Lower lobe of right lung (tissue), 2 donors: ENCODE measurements around the gene FAM83E. TPM values are rescaled to one million over a fixed set of nuclear protein-coding genes. Genes with fewer than 3 reads are reported as not detected.

ENCODE experiments used
- ATAC-seq, 2 donors: fragments of 200-7000 bp; cut with Tn5 transposase; one replicate each; pipeline ENCODE4 v1.9.1; 2020 to 2022; ENCODE audit warnings: mild to moderate bottlenecking in 2 of 2, moderate library complexity in 2 of 2
- DNase-seq: peaks from one replicate; pipeline ENCODE4 v3.0.0-alpha.2; 2020
- H3K27ac ChIP-seq: fragments of 200-600 bp; one replicate; pipeline ENCODE4 v1.8.0; 2022
- H3K27me3 ChIP-seq: fragments of 200-600 bp; one replicate; pipeline ENCODE4 v1.8.0; 2022; ENCODE audit warnings: low read depth
- H3K36me3 ChIP-seq: fragments of 200-600 bp; one replicate; pipeline ENCODE4 v1.8.0; 2022; ENCODE audit warnings: mild to moderate bottlenecking
- H3K4me1 ChIP-seq: fragments of 200-600 bp; one replicate; pipeline ENCODE4 v1.8.0; 2022
- H3K4me3 ChIP-seq: fragments of 200-600 bp; one replicate; pipeline ENCODE4 v1.8.0; 2022; ENCODE audit warnings: mild to moderate bottlenecking
- H3K9me3 ChIP-seq: fragments of 200-600 bp; one replicate; pipeline ENCODE4 v1.8.0; 2022
- intact Hi-C: fragments of 100-400 bp; cut with DNase I; formaldehyde crosslinking; loops from one replicate; pipeline ENCODE4 v1.11.0; 2022
- total RNA-seq: library from RNA; stranded (reverse); fragmentation: NEBNext Ultra II Directional; extraction: Animal tissue kit (Norgen Biotek cat#: 25700); gene quantifications from one replicate; pipeline ENCODE4 v1.2.1, GENCODE V29; 2021
- TF ChIP-seq, protein P1 (sequence below): fragments of 200-600 bp; IDR thresholded peaks from one replicate; pipeline ENCODE4 v1.8.0; 2022; ENCODE audit warnings: antibody characterized with exemption, mild to moderate bottlenecking
- donor health status: DM: no; HTN: yes; CAD: no; lungs with severe emphysema.

FAM83E gene
- total RNA-seq, 1 donor from 2014 or later = 34.1 TPM

DNA sequence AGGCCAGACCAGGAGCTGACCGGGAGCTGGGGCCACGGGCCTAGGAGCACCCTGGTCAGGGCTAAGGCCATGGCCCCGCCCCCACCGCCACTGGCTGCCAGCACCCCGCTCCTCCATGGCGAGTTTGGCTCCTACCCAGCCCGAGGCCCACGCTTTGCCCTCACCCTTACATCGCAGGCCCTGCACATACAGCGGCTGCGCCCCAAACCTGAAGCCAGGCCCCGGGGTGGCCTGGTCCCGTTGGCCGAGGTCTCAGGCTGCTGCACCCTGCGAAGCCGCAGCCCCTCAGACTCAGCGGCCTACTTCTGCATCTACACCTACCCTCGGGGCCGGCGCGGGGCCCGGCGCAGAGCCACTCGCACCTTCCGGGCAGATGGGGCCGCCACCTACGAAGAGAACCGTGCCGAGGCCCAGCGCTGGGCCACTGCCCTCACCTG is 11.0 kb upstream of the FAM83E start:
- Histone ChIP-seq H3K27me3 (no peaks in the 10 kb centered on the region), H3K4me1 (peaks cover 43% of the 10 kb centered on the region), H3K9me3 (no peaks in the 10 kb centered on the region), H3K27ac (no peak overlapping the region), H3K4me3 (no peak overlapping the region), H3K36me3 (peaks cover 29% of the 10 kb centered on the region)
- DNase-seq (peak; percentile 49), ATAC-seq (no peak)
- TF ChIP-seq, protein P1, sequence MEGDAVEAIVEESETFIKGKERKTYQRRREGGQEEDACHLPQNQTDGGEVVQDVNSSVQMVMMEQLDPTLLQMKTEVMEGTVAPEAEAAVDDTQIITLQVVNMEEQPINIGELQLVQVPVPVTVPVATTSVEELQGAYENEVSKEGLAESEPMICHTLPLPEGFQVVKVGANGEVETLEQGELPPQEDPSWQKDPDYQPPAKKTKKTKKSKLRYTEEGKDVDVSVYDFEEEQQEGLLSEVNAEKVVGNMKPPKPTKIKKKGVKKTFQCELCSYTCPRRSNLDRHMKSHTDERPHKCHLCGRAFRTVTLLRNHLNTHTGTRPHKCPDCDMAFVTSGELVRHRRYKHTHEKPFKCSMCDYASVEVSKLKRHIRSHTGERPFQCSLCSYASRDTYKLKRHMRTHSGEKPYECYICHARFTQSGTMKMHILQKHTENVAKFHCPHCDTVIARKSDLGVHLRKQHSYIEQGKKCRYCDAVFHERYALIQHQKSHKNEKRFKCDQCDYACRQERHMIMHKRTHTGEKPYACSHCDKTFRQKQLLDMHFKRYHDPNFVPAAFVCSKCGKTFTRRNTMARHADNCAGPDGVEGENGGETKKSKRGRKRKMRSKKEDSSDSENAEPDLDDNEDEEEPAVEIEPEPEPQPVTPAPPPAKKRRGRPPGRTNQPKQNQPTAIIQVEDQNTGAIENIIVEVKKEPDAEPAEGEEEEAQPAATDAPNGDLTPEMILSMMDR = no peak
- intact Hi-C loops = no loop called here

DNA sequence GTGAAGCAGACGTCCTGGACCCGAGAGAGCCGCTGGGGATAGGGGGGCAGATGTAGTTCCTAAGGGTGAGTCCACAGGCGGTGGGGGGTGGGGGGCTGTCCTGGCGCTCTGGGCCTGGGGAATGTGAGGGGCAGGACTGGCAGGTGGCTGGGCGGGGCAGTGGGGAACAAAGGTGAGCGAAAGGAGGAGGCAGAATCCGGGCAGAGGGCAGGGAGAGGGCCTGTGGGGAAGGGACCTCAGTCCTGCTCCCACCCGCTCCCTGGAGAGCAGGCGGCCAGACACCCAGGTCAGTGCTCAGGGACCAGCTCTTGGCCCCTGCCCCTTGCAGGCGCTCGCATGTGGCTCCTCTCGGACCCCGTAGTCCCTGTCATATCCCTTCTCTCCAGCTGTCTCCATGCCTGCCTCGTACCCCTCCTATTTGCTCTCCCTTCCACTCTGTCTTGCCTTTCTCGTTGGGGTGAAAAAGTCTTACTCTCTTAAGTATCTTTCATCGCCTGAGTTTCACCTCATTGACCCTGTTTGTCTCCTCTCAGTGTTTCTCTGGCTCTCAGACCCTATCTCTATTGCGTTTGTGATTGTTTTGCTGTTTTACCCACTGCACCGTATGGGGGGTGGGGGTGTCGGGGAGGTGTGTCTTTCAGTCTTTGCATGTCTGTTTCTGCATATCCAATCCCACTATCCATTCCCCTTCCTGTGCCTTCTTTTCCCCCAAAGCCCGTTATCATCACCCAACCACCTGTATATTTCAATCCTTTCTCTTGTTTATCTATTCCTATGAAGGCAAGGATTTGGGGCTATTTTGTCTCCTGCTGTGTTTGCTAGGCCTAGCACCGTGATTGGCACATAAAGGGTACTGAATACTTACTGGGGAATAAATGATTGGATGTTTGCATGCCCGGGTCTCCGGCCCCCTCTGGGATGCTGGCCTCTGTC is 10.2 kb upstream of the FAM83E start:
- intact Hi-C loops = no loop called here

DNA sequence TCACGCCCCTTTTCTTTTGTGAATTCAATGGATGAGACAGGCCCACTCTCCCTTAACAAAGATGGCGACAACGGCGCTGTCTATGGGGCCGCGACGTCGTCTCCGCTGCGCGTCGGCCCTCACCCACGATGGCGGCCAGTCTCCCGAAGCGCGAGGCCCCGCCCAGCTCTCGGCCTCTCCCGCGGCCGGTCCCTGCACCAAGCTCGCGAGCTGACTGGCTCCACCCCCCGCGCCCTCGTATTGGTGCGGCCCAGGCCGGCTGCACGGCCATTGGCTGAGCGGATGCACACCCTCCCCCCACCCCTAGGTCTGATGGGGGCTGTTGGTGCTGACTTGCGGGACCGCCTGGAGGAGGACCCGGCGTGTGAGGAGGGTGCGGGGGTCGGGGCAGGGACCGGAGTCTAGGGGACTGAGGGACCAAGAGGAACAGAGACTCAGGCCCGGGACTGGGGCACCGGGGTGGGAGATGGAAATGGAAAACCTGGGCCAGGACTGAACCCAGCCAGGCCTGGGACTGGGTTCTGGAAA is 9.3 kb upstream of the FAM83E start:
- H3K9me3 ChIP-seq = no peaks in the 10 kb centered on the region
- H3K27me3 ChIP-seq = no peaks in the 10 kb centered on the region
- DNase-seq (peak; percentile 99), ATAC-seq (peak; percentile 90 to 91)
- peak overlapping the region; percentile 70 for H3K27ac ChIP-seq
- peak overlapping the region; percentile 56 for H3K4me3 ChIP-seq
- H3K36me3 ChIP-seq = peaks cover 13% of the 10 kb centered on the region
- peaks cover 34% of the 10 kb centered on the region for H3K4me1 ChIP-seq
- TF ChIP-seq, protein P1 = no peak
- intact Hi-C loops = no loop called here

More for the DNA sequence above, 10.2 kb upstream of the FAM83E start:
- peak overlapping the region; percentile 70 for H3K27ac ChIP-seq
- peaks cover 38% of the 10 kb centered on the region for H3K4me1 ChIP-seq
- DNase-seq (peak; percentile 49), ATAC-seq (no peak)
- TF ChIP-seq, protein P1 = no peak
- peaks cover 21% of the 10 kb centered on the region for H3K36me3 ChIP-seq
- H3K4me3 ChIP-seq = peak overlapping the region; percentile 56
- H3K9me3 ChIP-seq = no peaks in the 10 kb centered on the region
- no peaks in the 10 kb centered on the region for H3K27me3 ChIP-seq

DNA sequence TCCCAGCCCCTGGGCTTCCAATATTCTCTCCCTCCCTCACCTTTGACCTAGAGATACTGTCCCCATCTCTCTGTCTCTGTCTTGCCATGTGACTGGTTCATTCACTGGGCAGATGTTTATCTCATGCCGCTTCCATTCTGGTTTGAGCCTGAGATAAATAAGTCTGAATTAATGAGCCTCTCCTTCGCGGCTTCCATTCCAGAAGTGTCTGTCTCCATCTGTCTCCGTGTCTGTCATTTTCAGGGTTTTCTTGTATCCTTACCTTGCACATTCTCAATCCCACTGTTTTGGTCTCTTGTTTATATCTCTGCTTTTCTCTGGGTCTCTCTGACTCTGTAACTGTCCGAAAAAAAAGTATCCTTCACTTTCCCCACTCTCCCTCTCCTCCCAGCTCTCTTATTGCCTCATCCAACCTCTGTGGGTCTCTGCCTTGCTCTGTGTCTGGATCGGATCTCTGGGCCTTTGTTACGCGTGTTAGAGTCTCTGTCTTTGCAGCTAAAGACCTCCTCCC is 8.7 kb upstream of the FAM83E start:
- no peaks in the 10 kb centered on the region for H3K27me3 ChIP-seq
- H3K4me3 ChIP-seq = peak overlapping the region; percentile 56
- peaks cover 12% of the 10 kb centered on the region for H3K36me3 ChIP-seq
- TF ChIP-seq, protein P1 = no peak
- DNase-seq (no peak), ATAC-seq (no peak)
- intact Hi-C loops = no loop called here
- H3K27ac ChIP-seq = peak overlapping the region; percentile 70
- no peaks in the 10 kb centered on the region for H3K9me3 ChIP-seq
- H3K4me1 ChIP-seq = peaks cover 32% of the 10 kb centered on the region

DNA sequence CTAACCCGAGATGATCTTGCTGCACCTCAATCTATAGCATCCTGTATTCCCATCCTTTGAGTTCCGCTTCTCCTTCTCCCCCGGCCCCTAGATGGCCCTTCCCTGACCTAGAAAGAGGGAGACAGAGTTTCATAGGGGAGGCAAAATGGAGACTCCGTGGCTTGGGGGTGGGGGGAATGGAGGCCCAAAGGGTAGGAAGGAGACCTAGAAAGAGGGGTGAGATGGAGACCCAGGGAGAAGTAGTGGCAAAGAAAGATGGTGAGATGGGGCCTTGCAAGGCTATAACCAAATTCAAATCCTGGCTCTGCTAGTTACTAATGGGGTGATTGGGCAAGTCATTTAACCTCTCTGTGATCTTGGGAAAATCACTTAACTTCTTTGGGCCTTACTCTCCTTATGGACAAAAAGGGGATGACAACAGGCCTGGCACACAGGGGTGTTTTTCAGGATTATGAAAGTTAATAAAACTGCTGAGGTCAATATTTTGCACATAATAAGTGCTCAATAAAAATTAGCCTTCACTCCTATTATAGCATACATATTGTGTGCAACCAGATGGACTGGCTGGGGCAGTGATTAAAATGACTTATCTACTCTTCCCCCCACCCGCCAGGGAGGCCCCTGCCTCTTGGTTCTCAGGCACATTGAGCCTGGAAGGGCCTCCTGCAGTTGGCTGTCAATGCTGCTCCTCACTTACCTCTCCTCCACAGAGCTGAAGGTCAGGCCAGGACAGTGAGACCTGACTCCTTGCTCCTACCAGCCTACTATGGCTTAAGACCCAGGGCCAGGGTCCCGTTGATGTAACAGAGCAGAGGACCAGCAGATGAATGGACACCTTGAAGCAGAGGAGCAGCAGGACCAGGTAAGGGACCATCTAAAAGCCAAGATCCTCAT is 5.1 kb upstream of the FAM83E start:
- ATAC-seq = no peak
- Histone ChIP-seq H3K27ac (peak overlapping the region; percentile 86), H3K9me3 (no peaks in the 10 kb centered on the region), H3K27me3 (no peaks in the 10 kb centered on the region), H3K4me3 (peak overlapping the region; percentile 72), H3K4me1 (peaks cover 62% of the 10 kb centered on the region), H3K36me3 (peaks cover 29% of the 10 kb centered on the region)
- intact Hi-C loops = no loop called here
- TF ChIP-seq, protein P1 = no peak
- no peak for DNase-seq
